ENCODE data around the gene FUT8. TPM values are rescaled to one million over a fixed set of nuclear protein-coding genes. Genes with fewer than 3 reads are reported as not detected.

FUT8 gene
- 62.2 and 67.5 TPM in 2 replicates for total RNA-seq
- polyA plus RNA-seq = 24.4 and 26.6 TPM in 2 replicates

DNA sequence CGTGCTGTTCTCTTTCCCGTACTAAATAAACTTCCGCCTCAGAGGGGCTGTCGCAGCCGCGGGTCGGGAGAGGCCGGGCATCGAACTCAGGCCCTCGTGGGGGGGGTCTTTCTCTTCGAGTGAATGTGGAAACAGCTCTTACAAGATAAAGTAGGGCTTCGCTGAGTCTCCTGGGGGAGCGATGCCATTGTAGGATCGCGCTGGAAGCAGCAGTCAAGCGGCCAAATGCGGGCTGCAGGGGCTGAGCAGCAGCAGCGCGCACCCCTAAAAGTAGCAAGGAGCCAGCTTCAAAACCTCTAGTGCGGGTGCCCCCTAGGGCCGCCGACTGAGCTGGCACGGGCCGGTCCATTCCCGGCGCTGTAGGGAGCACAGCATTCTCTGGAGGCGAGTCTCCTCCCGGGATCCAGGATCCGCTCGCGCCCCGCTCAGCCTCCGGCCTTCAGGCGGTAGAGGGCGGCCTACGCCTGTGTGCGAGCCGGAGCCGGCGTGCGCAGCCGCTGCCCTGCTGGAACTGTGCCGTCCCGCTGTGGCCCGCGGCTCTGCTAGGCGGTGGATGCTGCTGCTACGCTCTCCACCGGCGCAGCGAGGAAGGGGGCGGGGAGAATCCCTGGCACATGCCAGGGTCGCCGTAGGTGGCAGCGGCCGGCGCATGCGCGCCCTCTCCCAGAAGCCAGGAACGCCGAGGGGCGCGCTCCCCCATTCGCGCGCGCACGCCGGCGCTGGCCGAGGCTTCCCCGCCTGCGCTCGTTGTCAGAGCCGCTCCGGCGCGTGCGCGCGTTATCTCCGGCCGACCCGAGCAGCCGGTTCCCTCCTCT, at the start of gene FUT8:
Gene FUT8 (plus strand): TSS at position 699 of the 815 bp plus-strand sequence. CDS start 148,834 bp downstream, outside the sequence.
- no peak for TF ChIP-seq EZH2 (IDR thresholded peaks at IDR 0.05; ENCODE audit: borderline replicate concordance)
- peak; percentile 67 for TF ChIP-seq CTCF (IDR thresholded peaks at IDR 0.05; ENCODE audit: poor library complexity)
- no peak for TF ChIP-seq EZH2phosphoT487 (IDR thresholded peaks at IDR 0.05; ENCODE audit: low read depth, severe bottlenecking, unreplicated experiment)
- DNase-seq (ENCODE audit: low spot score) = peak; percentile 97
- peak within 1 kb of the TSS; percentile 67 for H2AFZ ChIP-seq

DNA sequence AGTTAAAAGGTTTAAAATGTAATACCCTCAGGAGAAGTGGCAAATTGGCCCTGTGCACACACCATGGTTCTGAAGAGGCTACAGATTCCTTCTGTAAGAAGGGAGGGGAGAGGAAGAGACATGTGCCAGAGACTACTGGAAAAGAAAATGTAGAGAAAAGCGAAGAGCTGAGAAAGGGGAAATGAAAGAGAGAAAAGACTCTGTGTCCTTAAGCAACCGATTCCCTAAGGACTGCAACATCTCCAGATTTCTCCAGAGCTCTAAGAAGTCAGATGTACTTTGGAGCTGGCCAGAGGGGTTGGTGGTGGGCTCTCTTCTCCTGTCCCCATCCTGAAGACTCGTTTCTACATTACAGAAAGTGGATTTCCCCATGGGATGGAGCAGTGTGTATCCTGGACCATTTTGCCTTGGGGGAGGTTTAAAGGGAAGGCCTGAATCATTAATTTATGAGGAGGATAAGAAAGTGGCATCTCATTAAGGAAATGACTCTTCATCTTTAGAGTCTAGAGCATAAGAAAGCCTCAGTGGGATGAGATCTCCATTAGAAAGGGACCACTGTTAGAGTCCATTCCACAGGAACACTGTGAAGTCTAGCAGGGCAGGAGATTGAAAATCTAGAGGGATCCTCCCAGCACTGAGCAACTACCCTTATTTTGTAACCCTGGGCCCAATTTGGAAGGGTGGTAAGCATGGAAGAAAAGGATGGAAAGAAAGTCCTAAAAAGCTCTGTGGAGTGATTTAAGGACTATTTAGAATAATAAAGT, 45.5 kb upstream of the FUT8 start:
- Histone ChIP-seq H2AFZ (no peak overlapping the region), H3K27ac (no peak overlapping the region), H3K9me2 (replicated peaks; ENCODE audit: insufficient read depth) (no peaks in the 10 kb centered on the region), H3K27me3 (no peaks in the 10 kb centered on the region), H4K20me1 (ENCODE audit: insufficient read depth, poor library complexity, severe bottlenecking) (no peaks in the 10 kb centered on the region), H3K36me3 (replicated peaks; ENCODE audit: insufficient read depth, low read depth) (no peaks in the 10 kb centered on the region), H3K4me1 (ENCODE audit: insufficient read depth) (peaks cover 3% of the 10 kb centered on the region), H3K4me3 (no peak overlapping the region), H3K79me2 (no peaks in the 10 kb centered on the region), H3K9me3 (ENCODE audit: low read depth) (no peaks in the 10 kb centered on the region), H3K4me2 (no peak overlapping the region)
- no peak for TF ChIP-seq EZH2phosphoT487 (IDR thresholded peaks at IDR 0.05; ENCODE audit: low read depth, severe bottlenecking, unreplicated experiment)
- TF ChIP-seq EZH2 (IDR thresholded peaks at IDR 0.05; ENCODE audit: borderline replicate concordance) = no peak
- TF ChIP-seq CTCF (IDR thresholded peaks at IDR 0.05; ENCODE audit: poor library complexity) = no peak
- DNase-seq (ENCODE audit: low spot score) = no peak
- 94% methylated on average over 3 of the region's 3 CpGs for WGBS (ENCODE audit: low lambda C conversion rate, missing lambda C conversion rate)

More for the DNA sequence above, at the start of gene FUT8:
- Histone ChIP-seq H3K4me2 (peak within 1 kb of the TSS; percentile 79), H3K79me2 (peaks cover 36% of the 10 kb centered on the region), H4K20me1 (ENCODE audit: insufficient read depth, poor library complexity, severe bottlenecking) (no peaks in the 10 kb centered on the region), H3K36me3 (replicated peaks; ENCODE audit: insufficient read depth, low read depth) (no peaks in the 10 kb centered on the region), H3K27ac (peak within 1 kb of the TSS; percentile 95), H3K4me3 (peak within 1 kb of the TSS; percentile 67), H3K4me1 (ENCODE audit: insufficient read depth) (no peaks in the 10 kb centered on the region), H3K27me3 (no peaks in the 10 kb centered on the region), H3K9me2 (replicated peaks; ENCODE audit: insufficient read depth) (no peaks in the 10 kb centered on the region), H3K9me3 (ENCODE audit: low read depth) (no peaks in the 10 kb centered on the region)
- WGBS (ENCODE audit: low lambda C conversion rate, missing lambda C conversion rate) = under 1% methylated on average over 64 of the region's 85 CpGs

- 91% methylated on average over 1 of the region's 1 CpG for WGBS (ENCODE audit: low lambda C conversion rate, missing lambda C conversion rate)
Measured at GRCh38 chr14:65369560-65369959, 43.0 kb upstream of the FUT8 start.

More at GRCh38 chr14:65369560-65369959, 43.0 kb upstream of the FUT8 start:
- Histone ChIP-seq H2AFZ (no peak overlapping the region), H3K36me3 (replicated peaks; ENCODE audit: insufficient read depth, low read depth) (no peaks in the 10 kb centered on the region), H3K9me2 (replicated peaks; ENCODE audit: insufficient read depth) (no peaks in the 10 kb centered on the region), H3K4me1 (ENCODE audit: insufficient read depth) (no peaks in the 10 kb centered on the region), H4K20me1 (ENCODE audit: insufficient read depth, poor library complexity, severe bottlenecking) (no peaks in the 10 kb centered on the region), H3K79me2 (no peaks in the 10 kb centered on the region), H3K27me3 (no peaks in the 10 kb centered on the region), H3K4me2 (no peak overlapping the region), H3K9me3 (ENCODE audit: low read depth) (no peaks in the 10 kb centered on the region), H3K27ac (no peak overlapping the region), H3K4me3 (no peak overlapping the region)
- DNase-seq (ENCODE audit: low spot score) = no peak
- no peak for TF ChIP-seq EZH2phosphoT487 (IDR thresholded peaks at IDR 0.05; ENCODE audit: low read depth, severe bottlenecking, unreplicated experiment)
- no peak for TF ChIP-seq EZH2 (IDR thresholded peaks at IDR 0.05; ENCODE audit: borderline replicate concordance)
- TF ChIP-seq CTCF (IDR thresholded peaks at IDR 0.05; ENCODE audit: poor library complexity) = no peak

All from hepatocyte (in vitro differentiated cells).